A204.1 (cell line): ENCODE data around the gene ATXN2.

Experiments
- FAIRE-seq: peaks from 2 replicates; lab custom pipeline; 2012; peaks lifted over from hg19 to GRCh38; lab: Jason Lieb, UNC

ATXN2 gene

GRCh38 chr12:111448846-111449790 is 150.0 kb downstream of the ATXN2 start:
- no peak for FAIRE-seq

DNA sequence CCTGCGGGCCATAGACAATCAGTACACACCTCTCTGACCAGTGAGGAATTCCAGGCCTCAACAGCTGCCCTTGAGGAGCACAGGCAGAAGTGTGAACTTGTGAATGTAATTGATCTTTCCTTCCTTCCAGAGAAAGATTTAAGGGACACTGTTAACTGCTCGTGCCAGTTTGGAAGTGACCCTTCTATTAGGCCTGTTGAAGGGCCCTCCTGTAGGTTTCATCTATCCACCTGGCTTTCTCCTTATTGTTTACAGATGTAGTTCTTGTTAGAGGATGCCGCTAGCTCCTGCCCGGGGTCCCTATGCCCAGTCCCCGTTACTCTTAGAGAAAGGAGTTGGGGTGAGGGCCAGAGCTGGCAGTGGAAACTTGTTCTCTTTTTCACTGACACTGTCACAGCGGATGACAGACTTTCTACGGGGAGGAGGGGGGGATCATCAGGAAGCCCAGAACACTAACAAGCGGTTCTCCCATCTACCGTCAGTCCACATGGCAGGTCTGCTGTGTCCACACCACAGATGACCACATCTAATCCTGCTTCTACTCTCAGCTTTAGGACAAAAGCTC is 150.8 kb downstream of the ATXN2 start:
- FAIRE-seq = no peak

GRCh38 chr12:111447571-111448265 is 151.4 kb downstream of the ATXN2 start:
- FAIRE-seq = no peak

DNA sequence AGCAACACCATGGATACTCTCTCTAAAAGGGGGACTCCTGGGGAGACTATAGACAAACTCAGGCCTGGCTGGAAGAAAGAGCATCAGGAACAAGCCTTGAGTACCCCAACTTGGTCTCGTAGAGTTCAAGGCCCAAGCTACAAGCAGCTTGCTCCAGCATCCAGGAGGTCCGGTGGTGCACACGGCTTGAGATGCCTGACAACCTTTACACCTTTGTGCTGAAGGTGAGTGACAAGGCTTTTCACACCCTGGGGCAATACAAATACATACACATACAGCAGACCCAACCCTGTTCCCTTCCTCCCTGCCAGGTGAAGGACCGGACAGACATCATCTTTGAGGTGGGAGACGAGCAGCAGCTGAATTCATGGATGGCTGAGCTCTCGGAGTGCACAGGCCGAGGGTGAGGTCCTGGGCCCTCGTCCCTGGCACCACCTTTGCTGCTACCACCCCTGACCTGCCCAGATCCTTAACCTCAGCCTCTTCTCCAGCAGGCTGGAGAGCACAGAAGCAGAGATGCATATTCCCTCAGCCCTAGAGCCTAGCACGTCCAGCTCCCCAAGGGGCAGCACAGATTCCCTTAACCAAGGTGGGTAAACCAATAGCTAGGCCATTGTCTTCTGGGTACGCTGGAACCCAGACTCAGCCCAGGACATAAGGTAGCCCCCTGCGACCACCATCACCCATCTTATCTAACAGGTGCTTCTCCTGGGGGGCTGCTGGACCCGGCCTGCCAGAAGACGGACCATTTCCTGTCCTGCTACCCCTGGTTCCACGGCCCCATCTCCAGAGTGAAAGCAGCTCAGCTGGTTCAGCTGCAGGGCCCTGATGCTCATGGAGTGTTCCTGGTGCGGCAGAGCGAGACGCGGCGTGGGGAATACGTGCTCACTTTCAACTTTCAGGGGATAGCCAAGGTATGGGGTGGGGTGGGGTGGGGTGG is 152.2 kb downstream of the ATXN2 start:
- no peak for FAIRE-seq

DNA sequence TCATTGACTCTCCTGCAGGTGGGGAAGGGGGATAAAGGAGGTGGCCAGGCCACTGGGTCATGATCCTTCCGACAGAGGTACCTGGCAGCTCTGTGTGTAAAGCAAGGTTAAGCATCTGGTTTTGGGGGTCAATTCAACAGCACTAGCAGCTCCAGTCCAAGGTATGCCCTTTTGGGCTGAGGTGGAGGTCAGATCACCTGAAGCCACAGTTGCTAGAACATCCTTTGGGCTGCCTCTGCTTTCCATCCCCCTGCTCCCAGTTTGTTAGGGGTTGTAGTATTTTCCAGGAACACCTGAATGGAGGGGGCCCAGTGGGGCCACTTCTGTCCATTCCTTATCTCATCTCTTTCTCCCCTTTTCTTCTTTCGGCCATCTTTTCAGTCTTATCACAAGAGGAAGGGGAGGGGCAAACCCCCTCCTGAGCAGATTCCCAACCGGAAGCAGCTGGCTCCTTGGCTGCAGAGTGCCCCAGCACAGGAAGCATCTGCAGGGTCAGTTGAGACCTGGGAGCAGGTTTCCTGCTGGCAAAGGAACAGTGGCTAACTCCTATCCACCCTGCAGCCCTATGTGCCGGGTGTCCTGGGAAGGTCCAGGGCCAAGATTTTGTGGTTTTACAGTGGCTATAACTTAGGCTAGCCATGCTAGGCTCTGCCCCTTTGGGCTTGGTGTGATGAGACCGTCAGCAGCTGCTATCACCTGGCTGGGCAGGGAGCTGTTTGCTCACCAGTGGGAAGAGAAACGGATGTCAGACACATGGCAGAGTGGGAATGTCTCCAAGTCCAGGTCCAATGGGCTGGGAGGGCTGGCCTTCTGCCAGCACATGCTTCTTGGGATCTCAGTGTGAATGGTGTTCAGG is 153.2 kb downstream of the ATXN2 start:
- FAIRE-seq = no peak

GRCh38 chr12:111444925-111445725 is 154.0 kb downstream of the ATXN2 start:
- FAIRE-seq = no peak

DNA sequence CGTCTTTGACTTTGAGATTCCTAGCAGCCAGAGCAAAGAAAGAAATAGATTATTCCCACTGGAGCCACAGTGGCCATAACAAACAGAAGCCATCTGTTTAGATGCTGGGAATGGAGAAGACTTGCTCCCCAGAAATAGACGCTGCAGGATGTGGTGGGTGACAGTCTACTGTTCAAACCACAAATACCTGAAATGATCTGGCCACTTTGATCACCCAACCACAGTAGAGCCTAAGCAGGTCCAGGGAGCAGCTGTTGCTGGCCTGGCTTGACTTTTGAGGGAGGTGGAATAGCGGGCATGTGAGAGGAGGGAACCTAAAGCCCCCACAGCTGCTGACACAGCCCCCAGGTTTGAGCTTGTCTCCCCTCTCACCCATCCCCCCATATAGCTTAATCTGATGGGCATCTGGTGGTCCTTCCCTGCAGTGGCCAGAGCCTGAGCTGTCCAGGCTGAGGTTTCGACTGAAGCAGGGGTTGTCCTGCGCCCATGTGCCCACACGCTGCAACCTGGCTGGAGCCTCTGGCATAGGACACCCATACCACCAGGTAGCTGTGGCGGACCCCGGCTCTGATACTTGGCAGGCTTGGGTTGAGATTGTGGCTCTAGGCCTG is 154.7 kb downstream of the ATXN2 start:
- FAIRE-seq = no peak

DNA sequence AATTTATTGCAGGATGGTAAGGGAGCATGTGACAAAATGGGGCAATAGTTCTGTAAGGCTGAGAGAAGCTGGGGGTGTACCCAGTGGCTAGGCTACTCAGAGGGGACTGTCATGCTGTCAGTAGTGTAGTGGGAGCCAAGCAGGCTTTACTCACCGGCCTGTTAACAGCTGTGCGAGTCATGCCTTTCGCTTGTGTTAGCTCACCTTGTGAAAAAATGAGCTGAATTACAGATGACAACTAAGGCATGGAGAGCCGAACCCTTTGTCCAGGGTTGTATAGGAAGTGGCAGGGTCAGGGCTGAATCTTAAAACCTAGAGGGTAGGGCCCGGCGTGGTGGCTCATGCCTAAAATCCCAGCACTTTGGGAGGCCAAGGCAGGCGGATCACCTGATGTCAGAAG is 155.5 kb downstream of the ATXN2 start:
- no peak for FAIRE-seq

DNA sequence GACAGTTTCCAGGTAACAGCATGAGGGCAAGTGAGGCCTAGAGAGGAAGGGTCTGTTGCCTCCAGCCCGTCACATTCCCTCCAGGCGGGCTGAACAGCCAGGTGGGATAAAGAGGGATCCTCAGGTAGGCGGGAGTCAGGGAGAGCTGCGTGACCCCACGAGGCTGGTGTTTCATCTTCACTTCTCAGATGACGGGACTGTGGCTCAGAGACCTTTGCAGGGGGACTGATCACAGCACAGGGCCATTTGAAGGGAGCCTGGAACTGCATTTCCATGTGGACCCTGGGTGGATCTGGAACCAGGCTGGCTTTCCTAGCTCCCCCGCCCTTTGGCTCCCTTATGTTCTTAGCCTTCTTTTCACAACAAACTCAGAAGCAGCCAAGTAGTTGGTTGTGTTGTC is 156.0 kb downstream of the ATXN2 start:
- no peak for FAIRE-seq

DNA sequence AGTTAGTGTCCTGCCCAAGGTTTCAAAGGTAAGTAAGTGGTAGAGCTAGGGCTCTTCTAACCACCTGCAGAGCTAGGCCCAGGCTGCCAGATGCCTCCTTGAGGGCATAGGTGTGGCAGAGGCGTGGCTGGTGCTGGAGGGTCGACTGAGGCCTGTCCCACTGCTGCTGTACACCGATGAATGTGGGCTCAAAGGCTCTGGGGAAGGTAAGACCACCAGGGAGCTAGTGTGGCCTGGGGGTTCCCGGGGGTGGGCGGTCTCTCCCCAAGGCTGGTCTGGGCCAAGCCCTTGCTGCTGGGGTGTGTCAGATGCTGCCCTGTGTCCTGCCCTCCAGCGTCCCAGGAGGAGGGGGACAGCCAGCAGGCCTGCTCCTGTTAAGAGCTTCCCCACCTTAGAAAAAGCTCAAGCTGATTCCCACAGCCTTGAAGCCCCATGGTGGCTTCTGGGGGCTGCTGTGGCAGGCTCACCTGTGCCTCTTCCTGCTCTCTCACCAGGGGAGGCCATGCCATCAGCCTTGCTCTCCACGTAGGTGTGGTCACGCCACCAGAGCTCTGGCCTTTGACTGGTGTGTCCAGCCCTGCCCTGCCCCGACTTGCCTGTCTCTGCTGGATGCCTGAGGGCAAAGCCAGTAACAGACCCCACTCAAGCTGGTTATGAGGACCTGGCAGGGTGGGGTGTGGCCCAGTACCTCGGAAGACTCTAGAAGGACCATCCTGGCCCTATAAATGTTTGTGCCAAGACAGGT is 156.6 kb downstream of the ATXN2 start:
- FAIRE-seq = no peak

DNA sequence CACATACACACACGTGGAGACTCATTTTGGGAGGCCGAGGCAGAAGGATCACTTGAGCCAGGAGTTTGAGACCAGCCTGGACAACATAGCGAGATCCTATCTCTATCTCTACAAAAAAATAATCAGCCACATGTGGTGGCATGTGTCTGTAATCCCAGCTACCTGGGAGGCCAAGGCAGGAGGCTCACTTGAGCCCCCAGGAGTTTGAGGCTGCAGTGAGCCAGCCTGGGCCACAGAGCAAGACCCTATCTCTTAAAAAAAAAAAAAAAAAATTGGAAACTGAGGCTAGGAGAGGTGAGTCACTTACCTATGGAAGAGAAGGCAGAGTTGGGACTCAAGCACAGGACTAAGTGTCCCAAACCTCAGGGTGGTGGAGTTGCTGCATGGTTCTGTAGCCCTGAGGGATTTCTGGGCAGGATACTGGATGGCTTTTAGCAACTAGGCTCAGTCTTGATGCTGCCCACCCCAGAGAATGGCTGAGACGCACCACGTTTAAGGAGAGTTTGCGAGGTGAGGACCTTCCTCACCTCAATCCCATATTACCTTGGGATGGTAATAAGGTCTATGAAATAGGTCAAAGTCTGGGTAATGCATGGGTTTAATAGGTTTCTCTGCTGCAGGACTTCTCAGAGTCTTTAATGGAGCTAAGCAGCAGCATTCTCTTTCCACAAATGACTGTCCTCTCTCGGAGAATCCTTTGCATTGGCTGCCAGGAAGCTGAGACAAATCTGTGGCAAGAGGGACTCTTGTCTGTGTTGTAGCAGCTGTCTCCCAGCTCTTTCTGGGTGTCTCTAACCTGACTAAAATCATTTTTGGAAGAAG is 157.8 kb downstream of the ATXN2 start:
- FAIRE-seq = no peak

DNA sequence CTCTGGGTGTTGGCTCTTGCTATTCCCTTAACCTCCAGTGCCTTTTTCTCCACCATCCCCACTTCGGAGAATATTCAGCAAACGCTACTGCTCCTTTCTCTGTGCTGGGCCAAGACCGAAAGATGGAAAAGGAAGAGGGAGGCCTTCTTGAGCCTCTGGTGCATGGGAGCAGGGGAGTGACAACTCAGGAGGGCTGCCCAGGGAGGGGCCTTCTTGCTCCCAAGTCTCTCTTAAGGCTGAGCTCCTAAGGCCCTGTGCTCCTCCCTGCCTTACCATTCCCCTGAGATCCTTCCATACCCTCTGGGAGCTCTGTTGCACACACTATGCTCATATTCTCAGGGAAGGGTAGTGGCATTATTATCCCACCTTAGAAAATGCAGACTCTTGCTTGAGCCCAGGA is 158.5 kb downstream of the ATXN2 start:
- no peak for FAIRE-seq

- no peak for FAIRE-seq
Measured at GRCh38 chr12:111440152-111440551, 159.0 kb downstream of the ATXN2 start.

GRCh38 chr12:111439657-111440151 is 159.4 kb downstream of the ATXN2 start:
- FAIRE-seq = no peak

DNA sequence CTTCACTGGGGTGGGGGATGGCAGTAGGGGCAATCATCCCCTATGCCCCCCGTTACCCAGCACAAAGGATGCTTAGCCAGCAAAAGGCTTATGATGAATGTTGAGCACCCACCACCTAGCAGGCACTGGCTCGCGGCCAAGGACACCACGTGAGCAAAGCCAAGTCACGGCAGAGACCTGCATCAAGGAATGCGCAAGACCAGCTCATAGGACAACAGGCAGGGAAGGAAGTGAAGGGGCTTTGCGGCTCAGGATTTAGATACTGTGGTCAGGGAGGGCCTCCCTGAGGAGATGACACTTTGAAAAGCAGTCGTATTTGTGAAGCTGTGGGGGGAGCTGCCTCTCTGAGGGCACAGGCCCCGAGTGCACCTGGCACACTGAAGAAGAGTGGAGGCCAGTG is 160.6 kb downstream of the ATXN2 start:
- FAIRE-seq = no peak

DNA sequence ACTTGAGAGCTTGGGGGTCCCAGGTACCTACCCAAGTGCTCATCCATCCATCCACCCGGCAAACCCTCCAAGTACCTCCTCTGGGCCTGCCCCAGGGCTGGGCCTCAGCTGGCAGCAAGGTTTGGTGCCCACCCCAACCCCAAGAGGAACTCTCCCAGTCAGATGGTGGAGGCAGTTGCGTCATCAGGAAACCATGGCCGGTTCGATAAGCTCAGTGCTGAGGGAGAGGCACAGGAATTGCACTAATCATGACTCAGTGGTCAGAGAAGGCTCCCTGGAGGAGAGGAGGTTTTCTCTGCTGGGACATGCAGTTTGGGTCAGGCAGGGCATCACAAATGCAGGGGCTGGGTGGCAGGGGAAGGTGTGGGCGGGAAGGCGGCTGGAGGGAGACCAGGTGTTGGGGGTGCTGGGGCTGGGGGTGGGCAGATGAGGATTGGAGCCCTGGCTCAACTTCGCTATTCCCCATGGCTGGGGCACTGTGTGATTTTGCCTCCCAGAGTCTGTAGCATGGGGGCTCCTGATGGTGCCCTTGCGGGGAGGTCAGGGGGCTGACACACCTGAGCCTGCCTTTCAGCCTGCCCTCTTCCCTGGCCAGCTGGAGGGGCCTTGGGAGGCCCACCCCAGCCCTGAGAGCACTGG is 161.2 kb downstream of the ATXN2 start:
- no peak for FAIRE-seq

- FAIRE-seq = no peak
Measured at GRCh38 chr12:111436811-111437210, 162.3 kb downstream of the ATXN2 start.

- no peak for FAIRE-seq
Measured at GRCh38 chr12:111436266-111436665, 162.8 kb downstream of the ATXN2 start.
